Measurements from ENCODE around the gene F7.
A peak's percentile ranks its signal among the peaks of the same experiment; 100 is the strongest.

Gene F7

GRCh38 chr13:113141601-113141970, 36.0 kb downstream of the F7 start:
- no peak for DNase-seq

DNA sequence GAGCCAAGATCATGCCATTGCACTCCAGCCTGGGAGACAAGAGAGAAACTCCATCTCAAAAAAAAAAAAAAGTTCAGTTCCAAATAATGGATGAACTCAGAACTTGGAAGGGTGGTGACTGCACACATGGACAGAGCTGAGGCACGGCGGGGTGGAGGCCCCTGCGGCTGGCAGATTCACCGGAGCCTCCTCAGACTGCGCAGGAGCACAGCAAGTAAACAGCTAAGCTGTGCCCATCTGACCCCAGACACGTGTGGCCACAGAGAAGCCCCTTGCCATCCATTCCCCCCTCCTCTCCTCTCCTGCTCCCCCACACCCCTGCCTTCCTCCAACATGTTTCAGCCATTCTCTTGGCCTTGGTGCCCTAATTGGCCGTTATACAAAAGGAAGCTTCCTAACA, 37.3 kb downstream of the F7 start:
- DNase-seq = no peak

DNA sequence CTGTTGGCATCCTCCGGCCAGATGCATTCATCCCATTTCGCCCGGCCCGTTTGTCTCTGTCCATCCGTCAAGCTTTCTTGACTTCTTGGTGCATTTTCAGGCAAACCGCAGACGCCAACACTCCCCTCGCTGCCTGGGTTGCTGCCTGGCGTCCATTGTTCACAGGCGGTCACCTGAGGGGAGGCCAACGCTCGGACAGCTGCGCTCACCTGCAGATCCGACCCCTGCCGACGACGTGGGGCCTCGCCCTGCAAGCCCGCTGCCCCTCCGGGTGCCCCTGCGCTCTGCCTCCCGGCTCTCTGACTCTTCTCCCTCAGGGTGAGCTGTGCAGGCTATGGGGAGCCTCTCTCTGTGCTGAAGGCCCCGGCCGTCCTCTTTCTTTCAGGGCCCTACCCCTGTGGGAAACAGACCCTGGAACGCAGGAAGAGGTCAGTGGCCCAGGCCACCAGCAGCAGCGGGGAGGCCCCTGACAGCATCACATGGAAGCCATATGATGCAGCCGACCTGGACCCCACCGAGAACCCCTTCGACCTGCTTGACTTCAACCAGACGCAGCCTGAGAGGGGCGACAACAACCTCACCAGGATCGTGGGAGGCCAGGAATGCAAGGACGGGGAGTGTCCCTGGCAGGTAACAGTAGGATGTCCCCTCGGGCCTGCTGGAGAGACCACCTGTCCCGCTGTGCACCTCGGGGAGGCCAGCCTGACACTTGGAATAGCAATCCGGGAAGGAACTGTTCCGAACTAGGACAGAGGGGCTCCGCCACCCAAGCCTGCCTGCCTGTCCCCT, 38.1 kb downstream of the F7 start:
- no peak for DNase-seq

- DNase-seq = no peak
These were observed 38.7 kb downstream of the F7 start for GRCh38 chr13:113144255-113144629.

DNA sequence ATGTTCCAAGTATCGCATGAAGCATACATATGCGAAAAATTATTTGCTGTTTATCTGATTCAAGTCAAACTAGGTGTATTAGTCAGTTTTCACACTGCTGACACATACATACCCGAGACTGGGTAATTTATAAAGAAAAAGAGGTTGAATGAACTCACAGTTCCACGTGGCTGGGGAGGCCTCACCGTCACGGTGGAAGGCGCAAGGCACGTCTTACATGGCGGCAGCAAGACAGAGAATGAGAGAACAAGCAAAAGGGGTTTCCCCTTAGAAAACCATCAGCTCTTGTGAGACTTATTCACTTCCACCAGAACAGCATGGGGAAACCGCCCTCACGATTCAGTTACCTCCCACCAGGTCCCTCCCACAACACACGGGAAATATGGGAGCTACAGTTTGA, 39.9 kb downstream of the F7 start:
- no peak for DNase-seq

- DNase-seq = no peak
These were observed 40.5 kb downstream of the F7 start for GRCh38 chr13:113145911-113146598.

GRCh38 chr13:113146750-113147149, 41.2 kb downstream of the F7 start:
- DNase-seq = no peak

DNA sequence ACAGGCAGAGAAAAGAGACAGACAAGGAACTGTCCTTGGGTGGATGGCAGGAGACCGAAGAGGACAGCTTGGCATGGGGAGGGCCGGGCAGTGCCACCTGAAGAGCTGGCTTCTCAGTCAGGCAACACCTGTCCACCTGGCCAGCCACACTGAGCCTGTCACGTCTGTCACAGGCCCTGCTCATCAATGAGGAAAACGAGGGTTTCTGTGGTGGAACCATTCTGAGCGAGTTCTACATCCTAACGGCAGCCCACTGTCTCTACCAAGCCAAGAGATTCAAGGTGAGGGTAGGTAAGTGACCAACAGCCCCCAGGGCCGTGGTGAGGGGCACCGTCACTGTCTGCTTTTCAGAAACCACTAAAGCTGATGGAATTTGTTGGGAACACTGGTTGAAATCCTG, 41.6 kb downstream of the F7 start:
- no peak for DNase-seq

GRCh38 chr13:113148407-113148806, 42.8 kb downstream of the F7 start:
- no peak for DNase-seq

GRCh38 chr13:113148940-113149503, 43.4 kb downstream of the F7 start:
- no peak for DNase-seq

DNA sequence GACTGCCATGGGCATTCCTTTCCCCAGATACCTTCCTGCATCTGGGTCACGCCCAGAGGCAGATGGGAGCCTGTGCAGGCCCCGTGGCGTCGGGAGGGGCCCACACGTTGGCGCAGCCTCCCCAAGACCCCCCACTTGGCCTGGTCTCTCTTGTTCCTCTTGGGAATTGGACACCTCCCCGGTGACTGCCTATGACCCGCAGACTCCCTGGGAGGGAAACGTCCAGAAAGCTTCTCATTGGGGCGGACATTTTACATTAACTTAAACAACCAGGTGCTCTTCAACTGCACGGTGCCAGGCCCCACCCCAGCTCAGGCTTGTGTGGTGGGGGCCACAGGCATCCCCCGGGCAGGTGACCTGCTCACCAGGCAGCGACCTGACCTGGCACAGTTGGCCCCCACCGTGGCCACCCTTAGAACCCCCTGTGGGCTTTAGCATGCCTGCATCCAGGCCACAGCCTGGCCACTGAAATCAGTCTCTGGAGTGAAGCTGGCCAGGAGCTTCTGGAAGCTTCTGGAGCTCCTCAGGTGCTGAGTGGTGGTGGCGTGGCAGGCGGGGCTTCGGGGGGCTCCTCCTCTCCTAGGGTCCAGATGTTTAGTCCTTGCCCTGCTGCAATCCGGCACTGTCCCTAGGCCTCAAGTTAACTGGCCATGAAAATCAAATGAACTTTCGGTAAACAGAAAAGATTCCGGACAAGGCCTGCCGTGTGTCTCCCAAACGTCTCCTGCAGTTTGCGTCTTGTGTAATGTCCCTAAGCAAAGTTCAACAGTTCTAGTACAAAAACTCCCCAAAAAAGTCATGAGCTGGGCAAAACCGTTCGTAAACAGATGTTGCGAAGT, 44.3 kb downstream of the F7 start:
- DNase-seq = no peak

GRCh38 chr13:113150550-113151365, 45.2 kb downstream of the F7 start:
- no peak for DNase-seq

- DNase-seq = peak; percentile 81
These were observed 46.4 kb downstream of the F7 start for GRCh38 chr13:113151745-113152690.

- no peak for DNase-seq
These were observed 47.0 kb downstream of the F7 start for GRCh38 chr13:113152691-113152983.

- DNase-seq = no peak
These were observed 47.6 kb downstream of the F7 start for GRCh38 chr13:113152984-113153809.

GRCh38 chr13:113153810-113154748, 48.5 kb downstream of the F7 start:
- peak; percentile 65 for DNase-seq

- DNase-seq = no peak
These were observed 49.6 kb downstream of the F7 start for GRCh38 chr13:113155201-113155600.

- no peak for DNase-seq
These were observed 50.5 kb downstream of the F7 start for GRCh38 chr13:113155982-113156655.
